ENCODE results near the gene AKAP13. TPM values are rescaled to one million over a fixed set of nuclear protein-coding genes. Genes with fewer than 3 reads are reported as not detected.

AKAP13 gene
- total RNA-seq, 1 experiment from 2014 or later, result 36.0 TPM

- no peak for DNase-seq (ENCODE audit: low read depth, low spot score)
- in situ Hi-C loops (cut with HindIII; ENCODE audit: low pct_unique_long_range_greater_than_20kb, low sequenced_read_pairs), result no loop called here
Measured at GRCh38 chr15:85377269-85377668, 3.1 kb upstream of the AKAP13 start.

- in situ Hi-C loops (cut with HindIII; ENCODE audit: low pct_unique_long_range_greater_than_20kb, low sequenced_read_pairs), result no loop called here
- no peak for DNase-seq (ENCODE audit: low read depth, low spot score)
Measured at GRCh38 chr15:85377986-85378385, 2.4 kb upstream of the AKAP13 start.

GRCh38 chr15:85379403-85380131 lies 836 bp upstream of the AKAP13 start:
- in situ Hi-C loops (cut with HindIII; ENCODE audit: low pct_unique_long_range_greater_than_20kb, low sequenced_read_pairs), result no loop called here
- no peak for DNase-seq (ENCODE audit: low read depth, low spot score)

GRCh38 chr15:85380812-85381642 lies 624 bp downstream of the AKAP13 start:
- DNase-seq (ENCODE audit: low read depth, low spot score), result peak; percentile 18
- in situ Hi-C loops (cut with HindIII; ENCODE audit: low pct_unique_long_range_greater_than_20kb, low sequenced_read_pairs), result no loop called here

- no peak for DNase-seq (ENCODE audit: low read depth, low spot score)
- in situ Hi-C loops (cut with HindIII; ENCODE audit: low pct_unique_long_range_greater_than_20kb, low sequenced_read_pairs), result no loop called here
Measured at GRCh38 chr15:85381850-85382751, 1.7 kb downstream of the AKAP13 start.

- in situ Hi-C loops (cut with HindIII; ENCODE audit: low pct_unique_long_range_greater_than_20kb, low sequenced_read_pairs), result no loop called here
Measured at GRCh38 chr15:85382942-85383341, 2.5 kb downstream of the AKAP13 start.

GRCh38 chr15:85383470-85384148 lies 3.2 kb downstream of the AKAP13 start:
- DNase-seq (ENCODE audit: low read depth, low spot score), result no peak
- in situ Hi-C loops (cut with HindIII; ENCODE audit: low pct_unique_long_range_greater_than_20kb, low sequenced_read_pairs), result no loop called here

More at GRCh38 chr15:85382942-85383341, 2.5 kb downstream of the AKAP13 start:
- DNase-seq (ENCODE audit: low read depth, low spot score), result no peak

GRCh38 chr15:85386261-85386660 lies 5.9 kb downstream of the AKAP13 start:
- no peak for DNase-seq (ENCODE audit: low read depth, low spot score)
- in situ Hi-C loops (cut with HindIII; ENCODE audit: low pct_unique_long_range_greater_than_20kb, low sequenced_read_pairs), result no loop called here

GRCh38 chr15:85388566-85389305 lies 8.3 kb downstream of the AKAP13 start:
- no peak for DNase-seq (ENCODE audit: low read depth, low spot score)
- in situ Hi-C loops (cut with HindIII; ENCODE audit: low pct_unique_long_range_greater_than_20kb, low sequenced_read_pairs), result no loop called here

- in situ Hi-C loops (cut with HindIII; ENCODE audit: low pct_unique_long_range_greater_than_20kb, low sequenced_read_pairs), result no loop called here
Measured at GRCh38 chr15:85389306-85389650, 8.9 kb downstream of the AKAP13 start.

GRCh38 chr15:85389772-85390171 lies 9.4 kb downstream of the AKAP13 start:
- in situ Hi-C loops (cut with HindIII; ENCODE audit: low pct_unique_long_range_greater_than_20kb, low sequenced_read_pairs), result no loop called here
- DNase-seq (ENCODE audit: low read depth, low spot score), result no peak

More at GRCh38 chr15:85389306-85389650, 8.9 kb downstream of the AKAP13 start:
- no peak for DNase-seq (ENCODE audit: low read depth, low spot score)

GRCh38 chr15:85393210-85393609 lies 12.8 kb downstream of the AKAP13 start:
- in situ Hi-C loops (cut with HindIII; ENCODE audit: low pct_unique_long_range_greater_than_20kb, low sequenced_read_pairs), result no loop called here
- no peak for DNase-seq (ENCODE audit: low read depth, low spot score)

- in situ Hi-C loops (cut with HindIII; ENCODE audit: low pct_unique_long_range_greater_than_20kb, low sequenced_read_pairs), result no loop called here
- DNase-seq (ENCODE audit: low read depth, low spot score), result no peak
Measured at GRCh38 chr15:85394554-85395333, 14.3 kb downstream of the AKAP13 start.

- no peak for DNase-seq (ENCODE audit: low read depth, low spot score)
- in situ Hi-C loops (cut with HindIII; ENCODE audit: low pct_unique_long_range_greater_than_20kb, low sequenced_read_pairs), result no loop called here
Measured at GRCh38 chr15:85396554-85396953, 16.2 kb downstream of the AKAP13 start.

GRCh38 chr15:85397151-85397550 lies 16.7 kb downstream of the AKAP13 start:
- DNase-seq (ENCODE audit: low read depth, low spot score), result no peak
- in situ Hi-C loops (cut with HindIII; ENCODE audit: low pct_unique_long_range_greater_than_20kb, low sequenced_read_pairs), result no loop called here

GRCh38 chr15:85397926-85398325 lies 17.5 kb downstream of the AKAP13 start:
- DNase-seq (ENCODE audit: low read depth, low spot score), result no peak
- in situ Hi-C loops (cut with HindIII; ENCODE audit: low pct_unique_long_range_greater_than_20kb, low sequenced_read_pairs), result no loop called here
